HG03442 (cell line): ENCODE data around the gene TRAPPC3L.

Experiments used
- ATAC-seq: cut with Tn5 transposase; IDR thresholded peaks from one replicate; pipeline ENCODE4 v1.9.1; 2021; ENCODE audit warnings: mild to moderate bottlenecking, moderate library complexity; ENCODE audit not compliant: unreplicated experiment

The TRAPPC3L gene

DNA sequence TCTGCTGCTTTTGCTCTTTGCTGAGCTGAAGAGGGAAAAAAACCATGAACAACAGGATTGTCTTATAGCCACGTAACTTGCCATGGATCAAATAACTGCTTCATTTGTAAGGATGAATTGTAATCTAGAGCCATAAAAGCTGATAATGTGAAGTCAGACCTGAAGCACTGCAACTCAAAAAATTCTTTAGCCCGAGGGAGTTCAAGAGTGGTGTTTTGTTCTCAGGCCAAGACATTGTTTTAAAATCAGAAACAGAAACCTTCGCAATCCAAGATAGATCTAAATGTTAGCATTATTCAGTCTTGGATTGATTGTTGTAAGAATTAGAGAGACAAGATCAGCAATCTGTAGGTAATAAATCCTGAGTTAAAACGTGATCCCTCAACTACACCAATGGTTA, at the start of gene TRAPPC3L:
Gene TRAPPC3L, minus strand, starts transcription at position 34 of the 400 bp plus-strand sequence. CDS start 170 bp downstream, outside the sequence.
- no peak for ATAC-seq

DNA sequence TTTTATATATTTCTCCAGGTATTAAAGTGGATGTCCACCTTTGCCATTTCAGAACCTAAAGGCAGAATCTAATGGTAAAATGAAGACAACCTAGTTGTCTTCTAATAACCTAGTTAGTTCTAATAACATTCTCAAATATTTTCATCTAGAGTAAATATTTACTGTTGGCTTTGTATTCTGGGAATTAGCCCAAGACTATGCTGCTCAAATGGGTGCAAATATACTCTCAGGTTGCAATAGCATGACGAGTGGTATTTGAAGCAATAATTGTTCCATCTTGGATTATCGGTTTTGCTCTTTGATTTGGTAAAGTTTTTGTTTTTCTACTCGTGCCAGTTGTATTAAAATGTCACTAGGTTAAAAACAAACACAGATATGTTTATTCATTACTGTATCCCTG, 49.8 kb upstream of the TRAPPC3L start:
- ATAC-seq: no peak

DNA sequence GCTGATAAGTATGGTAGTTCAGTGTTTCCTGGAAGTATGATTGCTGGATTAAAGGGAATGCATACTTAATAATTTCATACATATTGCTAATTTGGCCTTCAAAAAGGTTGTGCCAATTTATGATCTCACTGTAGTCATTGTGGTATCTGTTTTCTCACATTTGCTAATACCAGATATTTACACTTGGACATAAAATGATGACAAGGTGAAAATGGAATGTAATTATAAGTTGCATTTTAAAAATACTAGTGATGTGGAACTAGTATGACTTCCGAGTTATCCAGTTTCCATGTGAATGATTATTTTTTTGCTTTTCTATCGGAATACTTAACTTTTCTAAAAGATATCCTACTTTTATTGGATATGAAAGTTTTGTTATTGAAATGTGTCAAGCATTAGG, 41.3 kb upstream of the TRAPPC3L start:
- ATAC-seq: no peak

DNA sequence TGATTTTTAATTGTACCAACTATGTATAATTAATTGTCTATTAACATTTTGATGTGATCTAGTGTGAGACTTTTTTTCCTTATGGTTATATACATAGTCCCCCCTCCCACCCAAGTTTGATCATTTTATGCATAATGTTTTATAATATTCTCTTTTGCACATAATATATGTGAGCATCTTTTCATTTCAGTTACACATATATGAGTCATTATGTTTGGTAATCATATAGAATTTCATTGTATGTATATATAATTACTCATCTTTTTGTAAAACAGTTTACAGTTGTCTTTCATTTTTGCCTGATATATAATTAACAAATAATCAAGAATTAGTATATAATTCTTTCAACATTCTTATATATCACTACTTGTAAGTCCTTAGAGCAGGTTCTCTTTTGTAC, 40.8 kb upstream of the TRAPPC3L start:
- ATAC-seq: no peak

DNA sequence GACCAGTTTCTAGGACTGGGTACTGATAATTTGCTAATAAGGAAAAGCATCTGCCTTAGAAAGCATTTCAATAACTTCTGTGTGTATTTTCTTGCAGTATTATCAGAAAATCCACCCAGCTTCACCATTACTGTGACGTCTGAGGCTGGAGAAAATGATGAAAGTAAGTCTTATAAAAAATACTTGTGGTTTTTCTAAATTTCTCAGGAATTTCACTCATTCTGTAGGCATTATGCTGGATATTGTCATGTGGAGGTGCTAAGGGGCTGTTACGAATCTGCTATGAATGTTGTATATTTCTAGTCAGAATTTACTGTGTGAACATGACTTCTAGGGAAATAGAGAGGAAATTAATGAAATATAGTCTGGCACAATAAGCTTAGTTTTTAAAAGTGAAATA, 34.7 kb upstream of the TRAPPC3L start:
- ATAC-seq: no peak

DNA sequence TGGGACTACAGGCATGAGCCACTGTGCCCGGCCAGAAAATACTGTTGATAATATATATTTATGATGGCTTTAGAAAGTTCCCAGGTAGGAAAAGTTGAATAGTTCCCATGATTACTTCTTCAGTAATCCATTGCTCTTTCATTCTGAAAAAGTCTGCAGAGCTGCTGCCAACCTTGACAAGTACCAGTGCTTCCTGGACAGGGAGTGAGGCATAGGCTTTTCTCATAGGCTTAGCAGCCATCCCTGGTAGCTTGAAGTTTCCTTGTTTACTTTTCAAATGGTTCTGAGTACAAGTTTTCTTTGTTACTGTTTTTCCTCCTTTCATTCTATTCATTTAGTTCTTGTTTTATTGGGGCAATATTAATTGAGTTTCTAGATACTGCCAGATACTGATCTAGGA, 33.7 kb upstream of the TRAPPC3L start:
- no peak for ATAC-seq

DNA sequence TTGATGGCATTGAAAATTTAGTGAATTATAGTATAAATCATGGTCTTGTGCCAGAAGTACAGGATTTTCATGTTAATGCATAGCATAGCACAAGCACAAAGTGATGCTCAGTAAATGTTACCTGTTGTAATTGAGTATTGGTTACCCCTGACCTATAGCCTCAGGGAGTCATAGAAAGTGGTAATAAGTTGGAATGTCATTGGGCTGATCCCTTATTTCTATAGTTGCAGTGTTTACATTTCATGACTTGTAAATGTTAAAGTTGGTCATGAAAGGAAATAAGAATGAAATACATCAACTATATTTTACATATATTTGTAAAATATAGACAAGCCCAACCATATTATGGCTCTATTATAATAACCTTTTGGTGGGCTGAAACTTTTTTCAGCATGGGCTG, 32.9 kb upstream of the TRAPPC3L start:
- ATAC-seq: no peak

DNA sequence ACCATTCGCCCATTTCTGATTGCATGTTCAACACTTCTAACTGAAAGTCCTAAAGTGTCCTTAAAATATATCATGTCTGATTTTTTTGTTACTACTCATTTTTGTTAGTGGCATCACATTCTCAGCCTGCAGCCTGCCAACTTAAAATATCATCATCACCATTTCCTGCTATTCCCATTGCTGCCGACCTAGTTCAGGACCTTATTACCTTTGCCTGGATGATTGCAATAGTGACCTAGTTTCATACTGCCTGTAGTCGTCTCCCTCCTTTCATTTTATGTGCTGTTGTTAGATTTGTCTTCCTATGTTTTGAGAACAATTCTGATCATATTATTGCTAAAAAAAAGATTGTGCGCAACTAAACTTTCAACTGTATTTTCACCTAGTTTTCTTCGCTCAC, 32.0 kb upstream of the TRAPPC3L start:
- ATAC-seq: no peak

DNA sequence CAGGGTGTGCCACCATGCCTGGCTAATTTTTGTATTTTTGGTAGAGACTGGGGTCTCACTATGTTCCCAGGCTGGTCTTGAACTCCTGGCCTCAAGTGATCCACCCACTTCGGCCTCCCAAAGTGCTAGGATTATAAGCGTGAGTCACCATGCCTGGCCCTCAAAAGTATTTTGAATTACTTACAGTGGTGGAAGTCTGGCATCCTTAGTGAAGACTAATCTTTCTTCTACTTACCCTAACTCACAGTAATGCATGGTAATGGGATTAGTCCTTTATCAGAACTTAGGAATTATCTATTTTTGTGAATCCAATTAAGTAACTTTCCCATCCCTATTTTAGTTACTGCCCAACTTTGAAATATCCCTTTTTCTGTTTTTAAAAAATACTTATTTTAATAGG, 29.7 kb upstream of the TRAPPC3L start:
- no peak for ATAC-seq

DNA sequence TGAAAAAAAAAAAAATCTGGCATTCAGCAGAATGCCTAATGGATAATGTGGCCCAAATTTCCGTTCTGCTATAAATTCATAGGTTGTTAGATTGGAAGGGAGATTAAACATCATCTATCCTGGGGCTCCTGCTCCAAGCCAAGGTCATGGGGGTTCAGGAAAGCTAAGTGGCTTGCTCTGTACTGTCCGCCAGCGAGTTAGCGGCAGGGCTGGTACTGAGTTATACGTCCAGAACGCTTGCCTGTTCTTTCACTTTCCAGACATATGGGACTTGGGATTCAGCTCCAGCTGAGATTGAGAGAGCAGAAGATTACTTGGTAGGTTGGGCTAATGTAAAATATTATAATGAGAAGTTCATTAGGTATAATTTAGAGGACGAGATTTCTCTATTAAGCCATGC, 26.7 kb upstream of the TRAPPC3L start:
- no peak for ATAC-seq

DNA sequence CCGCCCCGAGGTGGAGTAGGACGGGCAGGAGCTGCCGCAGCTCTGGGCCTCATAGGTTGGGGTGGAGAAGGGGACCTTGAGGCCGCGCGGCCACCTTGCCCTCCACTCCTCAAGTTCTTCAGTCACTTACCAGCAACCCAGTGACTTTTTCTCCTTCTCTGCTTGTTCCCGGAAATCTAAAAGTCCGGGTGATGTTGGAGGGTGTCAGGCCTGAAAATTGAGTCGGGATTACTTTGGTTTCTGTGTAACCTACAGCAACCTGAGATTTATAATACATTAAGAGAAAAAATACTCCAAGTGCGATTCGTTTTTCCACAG, 26.2 kb upstream of the TRAPPC3L start:
- ATAC-seq: no peak

DNA sequence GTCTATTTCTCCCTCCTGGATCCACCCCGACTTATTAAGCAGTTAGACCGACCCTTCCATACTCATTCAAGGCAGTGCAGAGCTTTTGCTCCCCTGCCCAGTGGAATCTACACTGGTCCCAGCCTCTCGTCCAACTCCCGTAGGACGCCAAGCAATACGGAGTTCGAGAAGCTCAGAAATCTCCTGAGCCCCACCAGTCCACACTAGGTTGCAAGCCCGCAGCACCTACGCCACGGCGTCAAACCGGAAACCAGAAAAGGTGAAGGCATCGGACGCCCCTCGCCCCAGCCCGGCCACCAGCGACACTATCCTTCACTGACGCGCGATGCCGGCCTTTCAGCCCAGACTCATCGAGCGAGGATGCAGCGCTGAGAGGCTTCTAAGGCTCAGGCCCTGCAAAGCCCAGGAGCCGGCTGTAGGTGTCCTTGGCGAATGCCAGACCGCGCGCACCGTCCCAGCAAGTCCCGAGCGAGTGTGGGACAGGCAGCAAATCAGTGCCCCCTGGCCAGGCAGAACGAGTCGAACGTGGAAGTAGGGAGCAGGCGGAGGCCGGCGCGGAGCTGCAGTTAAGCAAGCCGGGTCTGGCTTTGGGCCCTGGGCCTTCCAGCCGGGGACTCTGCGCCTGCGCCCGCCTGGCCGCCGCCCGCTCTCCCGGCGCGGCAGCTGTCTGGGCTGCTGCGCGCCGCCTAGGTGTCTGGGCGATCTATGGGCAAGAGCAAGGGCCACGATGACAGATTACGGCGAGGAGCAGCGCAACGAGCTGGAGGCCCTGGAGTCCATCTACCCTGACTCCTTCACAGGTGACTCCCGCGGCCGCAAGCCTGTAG, 25.6 kb upstream of the TRAPPC3L start, which contains the start of gene RWDD1:
Gene RWDD1, plus strand, starts transcription at position 649 of the 827 bp plus-strand sequence. Its CDS starts 79 bp downstream, at position 728.
- ATAC-seq: peak; percentile 94

DNA sequence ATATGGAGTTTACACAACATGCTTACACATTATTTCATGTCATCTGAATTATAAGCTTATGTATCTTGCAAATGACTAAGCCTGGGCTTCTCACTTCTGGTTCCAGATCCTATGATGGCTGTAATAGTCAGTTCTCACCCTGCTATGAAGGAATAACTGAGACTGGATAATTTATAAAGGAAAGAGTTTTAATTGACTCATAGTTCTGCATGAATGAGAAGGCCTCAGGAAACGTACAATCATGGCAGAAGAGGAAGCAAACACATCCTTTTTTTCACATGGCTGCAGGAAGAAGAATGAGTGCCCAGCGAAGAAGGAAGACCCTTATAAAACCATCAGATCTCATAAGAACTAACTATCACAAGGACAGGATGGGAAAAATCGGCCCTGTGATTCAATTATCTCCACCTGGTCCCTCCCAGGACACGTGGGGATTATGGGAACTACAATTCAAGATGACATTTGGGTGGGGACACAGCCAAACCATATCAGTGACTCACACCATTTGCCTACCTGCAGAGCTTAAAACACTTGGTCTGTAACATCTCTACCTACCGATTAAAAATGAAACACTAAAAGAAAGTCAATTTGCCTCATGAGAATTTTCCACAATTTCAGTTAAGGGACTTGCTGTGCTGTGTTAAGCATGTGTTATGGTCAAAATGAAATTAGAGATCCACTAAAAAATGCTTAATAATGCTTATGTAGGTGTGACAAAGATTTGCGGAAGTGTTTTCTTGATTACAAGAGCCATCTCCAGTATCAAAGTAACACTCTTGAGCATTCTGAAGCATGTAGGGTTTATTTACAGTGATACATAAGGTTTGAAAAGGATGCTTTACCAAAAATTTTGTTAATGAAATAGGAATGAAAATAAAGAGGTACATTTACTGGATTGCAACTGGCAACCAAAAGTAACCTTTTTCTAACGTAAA, 23.6 kb upstream of the TRAPPC3L start:
- ATAC-seq: no peak

DNA sequence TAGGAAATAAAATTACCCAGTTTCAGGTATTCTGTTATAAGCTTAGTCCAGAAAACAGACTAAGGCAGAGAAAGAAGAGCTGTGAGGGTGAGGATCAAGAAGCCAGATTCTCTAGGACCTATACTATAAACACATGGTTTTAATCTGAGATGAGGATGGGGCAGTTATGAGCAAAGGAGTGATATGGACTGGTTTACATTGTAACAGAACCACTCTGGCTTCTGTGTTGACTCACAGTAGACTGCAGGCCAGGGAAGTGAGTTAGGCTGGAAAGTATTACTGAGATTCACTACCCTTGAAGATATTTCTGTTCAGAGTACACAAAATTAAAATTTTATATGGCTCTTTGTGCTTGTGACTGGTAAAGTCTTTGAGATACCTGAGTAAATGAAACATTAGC, 22.6 kb upstream of the TRAPPC3L start:
- no peak for ATAC-seq

DNA sequence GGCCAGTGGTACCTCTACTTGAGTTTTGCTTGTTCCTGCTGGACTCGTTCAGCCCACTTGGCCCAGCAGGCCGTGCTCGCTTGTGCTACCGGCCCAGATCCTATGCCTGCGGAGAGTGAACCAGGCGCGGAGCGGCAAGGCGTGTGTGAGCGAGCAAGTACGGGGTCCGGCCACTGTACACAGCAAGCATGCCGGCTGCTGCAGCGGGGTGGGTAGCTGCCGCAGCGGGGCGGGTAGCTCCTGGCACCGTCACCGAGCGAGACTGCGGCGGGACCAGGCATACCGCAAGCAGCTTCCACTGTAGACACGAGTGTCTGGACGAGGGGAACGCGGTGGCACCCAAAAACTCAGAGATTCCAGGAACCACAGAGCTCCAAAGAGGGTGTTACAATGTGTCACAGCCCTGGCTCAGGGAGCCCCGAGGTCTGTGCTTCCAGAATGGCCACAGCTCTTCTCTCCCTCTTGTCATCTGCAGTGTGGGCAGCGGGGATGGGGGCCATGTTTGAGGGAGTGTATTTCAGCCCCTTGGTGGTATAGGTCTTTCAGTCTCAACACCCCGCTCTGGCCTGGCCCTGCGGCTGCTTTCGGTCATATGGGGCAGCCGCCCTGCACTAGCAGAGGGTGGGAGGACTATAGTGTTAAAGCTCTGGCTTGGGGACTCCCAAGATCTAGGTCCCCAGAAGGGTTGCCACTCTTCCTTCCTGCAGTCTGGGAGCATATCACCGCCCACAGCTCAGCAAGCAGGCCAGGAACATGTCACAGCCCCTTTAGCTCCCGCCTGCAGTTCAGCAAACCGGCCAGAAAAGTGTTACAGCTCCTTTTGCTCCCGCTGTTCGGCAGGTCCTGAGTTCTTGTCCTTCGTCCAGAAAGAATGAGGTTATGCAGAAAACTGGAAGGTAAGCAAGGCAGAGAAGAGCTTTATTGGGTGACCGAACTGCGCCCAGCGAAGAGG, 19.7 kb upstream of the TRAPPC3L start:
- ATAC-seq: no peak

DNA sequence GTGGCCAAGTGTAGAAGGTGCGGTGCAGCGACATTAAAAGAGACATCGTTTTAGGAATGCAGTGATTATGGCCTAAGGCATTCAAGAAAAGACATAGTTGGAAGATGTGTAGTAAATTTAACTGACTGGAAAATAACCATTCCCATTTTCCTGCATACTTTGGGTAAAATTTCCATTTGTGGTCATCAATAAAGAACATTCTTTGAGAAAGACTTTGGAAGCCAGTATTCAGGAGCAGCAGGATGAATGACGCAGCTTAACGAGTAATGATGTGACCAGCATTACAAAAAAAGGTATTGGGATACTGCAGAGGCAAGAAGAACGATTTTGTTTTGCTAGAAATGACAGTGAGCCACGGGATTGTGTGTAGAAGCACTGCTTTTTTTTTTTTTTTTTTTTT, 18.8 kb upstream of the TRAPPC3L start:
- ATAC-seq: no peak

DNA sequence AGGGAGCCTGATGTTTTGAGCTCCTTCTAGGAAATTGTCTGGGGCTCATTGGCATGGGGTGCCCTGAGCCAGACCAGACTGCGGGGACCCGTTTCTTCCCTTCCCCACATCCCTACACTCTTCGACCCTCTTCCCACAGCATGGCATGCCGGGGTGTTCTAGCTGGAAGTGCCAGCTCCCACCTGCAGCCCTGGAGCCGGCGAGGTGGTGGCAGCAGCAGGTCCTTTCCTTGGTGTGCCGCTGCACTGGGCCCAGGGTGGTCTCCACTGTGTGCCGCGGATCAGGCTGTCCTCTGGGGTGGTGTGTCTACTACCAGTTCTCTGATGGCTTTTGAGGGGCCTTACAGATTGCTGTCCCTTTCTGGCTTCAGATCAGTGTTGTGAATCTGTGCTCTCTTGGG, 18.3 kb upstream of the TRAPPC3L start:
- no peak for ATAC-seq

DNA sequence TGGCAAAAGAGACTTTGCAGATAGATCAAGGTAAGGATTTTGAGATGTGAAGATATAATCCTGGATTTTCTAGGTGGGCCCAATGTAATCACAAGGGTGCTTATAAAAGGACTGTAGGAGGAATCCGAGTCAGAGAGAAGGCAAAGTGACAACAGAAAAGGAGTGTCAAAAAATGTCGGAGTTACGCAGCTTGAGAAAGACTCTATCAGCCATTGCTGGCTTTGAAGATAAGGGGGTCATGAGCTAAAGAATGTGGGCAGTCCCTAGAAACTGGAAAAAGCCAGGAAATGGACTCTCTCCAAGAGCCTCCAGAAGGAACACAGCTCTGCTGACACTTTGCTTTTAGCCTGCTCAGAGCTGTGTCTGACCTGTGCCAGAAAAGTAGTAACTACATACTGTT, 17.1 kb upstream of the TRAPPC3L start:
- ATAC-seq: no peak

DNA sequence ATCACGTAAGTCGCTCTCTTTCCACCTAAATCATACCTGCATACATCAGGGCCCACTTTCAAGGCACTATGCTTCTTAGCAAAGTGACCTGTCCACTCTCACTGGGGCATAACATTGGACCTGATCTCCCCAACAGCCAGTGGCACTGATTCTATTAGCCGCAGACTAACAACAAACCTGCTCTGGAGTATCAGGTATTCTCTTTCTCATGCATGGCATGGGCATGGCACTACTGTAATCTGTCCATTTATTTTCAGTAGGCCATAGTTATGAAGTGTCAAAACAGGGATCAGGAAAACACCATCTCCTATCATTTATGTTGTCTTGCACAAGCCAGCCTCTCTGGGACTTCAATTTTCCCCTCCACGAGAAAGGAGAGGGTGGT, 16.5 kb upstream of the TRAPPC3L start:
- ATAC-seq: no peak

DNA sequence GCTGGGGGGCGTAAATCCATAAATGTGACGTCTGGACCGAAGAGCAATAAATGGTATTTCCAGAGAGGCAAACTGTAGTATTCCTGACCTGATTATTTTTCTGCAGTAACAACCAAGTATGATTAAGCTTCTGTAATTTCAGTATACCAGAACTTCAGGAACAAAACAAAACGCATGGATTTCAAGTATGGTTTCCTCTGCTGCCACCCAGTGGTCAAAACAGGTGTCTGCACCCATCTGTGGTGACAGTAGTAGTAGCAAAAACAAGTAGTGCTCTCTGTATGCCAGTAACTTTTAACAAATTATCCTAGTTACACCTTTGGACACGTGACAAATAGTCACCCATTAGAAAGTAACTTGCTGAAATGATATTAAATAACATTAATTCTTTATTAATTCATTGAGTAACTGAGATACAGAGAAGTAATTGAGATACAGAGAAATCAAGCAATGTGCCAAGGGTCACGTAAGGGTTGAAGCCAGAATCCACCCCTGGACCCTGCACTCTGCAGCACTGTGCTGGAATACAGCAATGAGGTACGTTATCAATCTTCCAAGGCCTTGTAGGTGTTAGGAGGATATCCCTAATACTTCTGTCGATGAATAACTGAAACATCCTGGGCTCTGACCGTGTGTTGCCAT, 16.0 kb upstream of the TRAPPC3L start:
- ATAC-seq: no peak
